Left renal cortex interstitium (tissue), 4 donors: Measurements from ENCODE around the gene BTBD8. TPM values are rescaled to one million over a fixed set of nuclear protein-coding genes. Genes with fewer than 3 reads are reported as not detected.

Experiments
- DNase-seq, 4 donors: peaks; one replicate each; pipeline ENCODE4 v3.0.0-alpha.2; 2013; ENCODE audit warnings: low read depth in 4 of 4, low spot score in 2 of 4, missing footprints in 1 of 4
- polyA plus RNA-seq, 4 donors: library from polyadenylated mRNA; unstranded; fragments of 120-200 nt; gene quantifications; one replicate each; pipeline ENCODE4 v1.2.1, GENCODE V29; 2013; ENCODE audit not compliant: insufficient read length in 4 of 4

BTBD8 gene
- polyA plus RNA-seq, 4 donors, result 5.2 to 9.4 (median 6.2) TPM

DNA sequence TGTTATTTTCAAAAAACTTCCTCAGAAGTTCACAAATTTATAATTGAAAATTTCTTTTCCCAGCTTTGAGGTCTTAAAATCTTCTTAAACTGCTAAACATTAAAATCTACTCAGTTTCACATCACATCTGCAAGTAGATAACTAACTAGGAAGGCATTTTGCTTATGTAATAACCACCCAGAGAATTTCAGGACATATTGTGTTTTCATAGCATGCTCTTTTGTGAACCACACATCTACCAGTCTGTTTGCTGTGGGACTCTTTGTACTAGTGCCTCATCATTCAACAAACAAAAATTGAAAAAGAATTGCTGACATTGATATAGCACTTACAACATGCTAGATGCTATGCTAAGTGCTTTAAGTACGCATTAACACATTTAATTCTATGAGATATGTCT is 105.9 kb downstream of the BTBD8 start:
- DNase-seq, result no peak

- no peak for DNase-seq
These were observed 108.5 kb downstream of the BTBD8 start for GRCh38 chr1:92188436-92189255.

GRCh38 chr1:92191726-92192125 is 111.6 kb downstream of the BTBD8 start:
- DNase-seq, result no peak

- no peak for DNase-seq
These were observed 112.1 kb downstream of the BTBD8 start for GRCh38 chr1:92192246-92192645.

DNA sequence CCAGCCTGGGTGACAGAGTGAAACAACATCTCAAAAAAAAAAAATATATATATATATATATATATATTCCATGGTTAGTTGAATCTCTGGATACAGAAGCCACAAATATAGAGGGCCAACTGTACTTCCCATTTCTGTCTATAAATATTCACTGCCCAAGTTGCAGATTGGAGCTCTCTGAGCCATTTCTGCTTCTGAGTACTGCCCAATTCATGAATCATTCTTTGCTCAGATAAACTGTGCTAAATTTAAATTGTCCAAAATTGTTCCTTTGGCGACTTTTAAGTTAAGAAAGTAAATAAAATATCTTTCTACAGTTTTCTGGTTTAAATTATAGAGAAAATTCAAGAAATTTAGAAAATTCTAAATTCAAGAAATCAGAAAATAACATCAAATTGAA is 114.4 kb downstream of the BTBD8 start:
- DNase-seq, result no peak

- DNase-seq, result no peak
These were observed 121.8 kb downstream of the BTBD8 start for GRCh38 chr1:92201973-92202372.

- DNase-seq, result no peak
These were observed 123.0 kb downstream of the BTBD8 start for GRCh38 chr1:92203105-92203504.

GRCh38 chr1:92210701-92211100 is 130.6 kb downstream of the BTBD8 start:
- no peak for DNase-seq

GRCh38 chr1:92211166-92211565 is 131.0 kb downstream of the BTBD8 start:
- no peak for DNase-seq

- DNase-seq, result no peak
These were observed 137.6 kb downstream of the BTBD8 start, which contains the start of gene C1orf146 for GRCh38 chr1:92217721-92218120. Gene C1orf146 (plus strand): TSS chr1:92217915. CDS start chr1:92231421, 13,506 bp downstream.

GRCh38 chr1:92218559-92218958 is 138.4 kb downstream of the BTBD8 start:
- no peak for DNase-seq

DNA sequence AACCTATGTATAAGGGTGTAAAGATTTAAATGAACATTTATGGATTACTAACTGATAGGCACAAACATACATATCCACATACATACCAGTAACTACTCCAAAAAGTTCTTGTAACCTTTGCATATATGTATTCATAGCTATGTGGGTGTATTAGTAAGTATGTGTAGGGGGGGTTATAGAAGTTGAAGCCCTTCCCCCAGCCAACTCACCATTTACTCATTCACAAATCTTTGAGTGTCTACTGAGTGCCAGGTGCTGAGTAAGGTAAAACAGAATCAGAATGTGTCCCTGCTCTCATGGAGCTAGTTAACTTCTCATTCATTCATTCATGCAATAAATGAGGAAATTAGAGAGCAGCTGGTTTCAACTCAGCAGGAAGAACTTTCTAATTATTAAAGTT is 138.9 kb downstream of the BTBD8 start:
- no peak for DNase-seq

- no peak for DNase-seq
These were observed 148.3 kb downstream of the BTBD8 start for GRCh38 chr1:92228401-92228800.

GRCh38 chr1:92230736-92231135 is 150.6 kb downstream of the BTBD8 start:
- no peak for DNase-seq

Other genes starting within 250 kb of the BTBD8 start
- 100 to 1,000 TPM in 3 of 4 donors, 10 to 100 TPM in 1; 99.1 to 118 (median 110) TPM for gene TGFBR3, start 194.2 kb upstream of the BTBD8 start, polyA plus RNA-seq
- under 1 TPM in 2 of 4 donors, not detected in 2; 0.29 to 0.36 TPM for gene BRDT, start 130.9 kb upstream of the BTBD8 start, polyA plus RNA-seq
- 1 to 10 TPM; 1.4 to 1.7 (median 1.4) TPM for gene EPHX4, start 50.4 kb upstream of the BTBD8 start, polyA plus RNA-seq
- gene SETSIP, start 4.9 kb upstream of the BTBD8 start, polyA plus RNA-seq, result 1 to 10 TPM in 1 of 4 donors, under 1 TPM in 3; 0.29 to 1.0 (median 0.68) TPM
- gene C1orf146, start 137.6 kb downstream of the BTBD8 start, polyA plus RNA-seq, result under 1 TPM in 3 of 4 donors, not detected in 1; 0.18 to 0.21 (median 0.21) TPM
- 10 to 100 TPM; 17.4 to 34.6 (median 22.3) TPM for gene GLMN, start 218.6 kb downstream of the BTBD8 start, polyA plus RNA-seq
- 10 to 100 TPM; 27.7 to 34.7 (median 30.6) TPM for gene RPAP2, start 218.7 kb downstream of the BTBD8 start, polyA plus RNA-seq